ENCODE results near the gene SLC6A11.

Gene SLC6A11

GRCh38 chr3:10806006-10806405 is 10.0 kb upstream of the SLC6A11 start:
- TF ChIP-seq CTCF (IDR thresholded peaks at IDR 0.05; ENCODE audit: control insufficient read depth, insufficient read depth, low read depth, low read length, missing control alignments), result no peak
- DNase-seq (ENCODE audit: low read depth), result no peak
- no peak overlapping the region for H3K4me3 ChIP-seq (ENCODE audit: control insufficient read depth, low read depth, low read length)

- H3K4me3 ChIP-seq (ENCODE audit: control insufficient read depth, low read depth, low read length), result no peak overlapping the region
- no peak for TF ChIP-seq CTCF (IDR thresholded peaks at IDR 0.05; ENCODE audit: control insufficient read depth, insufficient read depth, low read depth, low read length, missing control alignments)
- DNase-seq (ENCODE audit: low read depth), result no peak
Observed at GRCh38 chr3:10808130-10808735, 7.8 kb upstream of the SLC6A11 start.

DNA sequence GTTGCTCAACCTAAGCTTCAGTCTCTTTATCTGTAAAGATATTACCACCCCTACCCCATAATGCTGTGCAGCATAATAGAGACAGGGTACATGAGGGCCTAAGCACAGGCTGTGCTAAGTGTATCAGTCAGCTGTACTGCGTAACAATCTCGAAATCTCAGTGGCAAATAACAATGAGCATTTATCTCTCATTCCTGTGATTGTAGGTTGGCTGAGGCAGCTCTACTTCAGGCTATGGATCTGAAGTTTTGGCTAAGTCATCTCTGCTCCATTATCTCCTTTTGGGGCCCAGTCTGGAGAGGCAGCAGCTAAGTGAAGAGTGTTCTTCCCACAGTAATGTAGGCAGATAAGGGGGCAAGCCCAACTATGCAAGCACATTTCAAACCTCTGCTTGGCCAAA is 7.1 kb upstream of the SLC6A11 start:
- TF ChIP-seq CTCF (IDR thresholded peaks at IDR 0.05; ENCODE audit: control insufficient read depth, insufficient read depth, low read depth, low read length, missing control alignments), result no peak
- H3K4me3 ChIP-seq (ENCODE audit: control insufficient read depth, low read depth, low read length), result no peak overlapping the region
- no peak for DNase-seq (ENCODE audit: low read depth)

DNA sequence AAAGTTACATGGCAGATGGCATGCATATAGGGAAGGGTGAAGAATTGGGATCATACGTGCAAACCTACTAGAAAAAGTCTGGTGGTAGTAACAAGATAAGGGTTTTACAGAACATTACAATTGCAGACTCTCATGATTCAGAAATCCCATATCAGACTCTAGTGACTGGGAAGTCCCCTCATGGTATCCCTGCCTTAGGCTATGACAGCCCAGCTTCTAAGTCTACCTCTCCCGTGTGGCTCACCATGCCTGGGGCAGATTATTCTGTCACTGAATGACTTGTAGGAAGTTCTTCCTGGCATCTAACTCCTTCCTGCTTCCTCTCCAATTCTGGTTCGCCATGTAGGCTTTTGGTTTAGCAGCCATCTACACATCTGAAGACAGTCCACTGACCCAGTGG is 5.7 kb upstream of the SLC6A11 start:
- H3K4me3 ChIP-seq (ENCODE audit: control insufficient read depth, low read depth, low read length), result no peak overlapping the region
- TF ChIP-seq CTCF (IDR thresholded peaks at IDR 0.05; ENCODE audit: control insufficient read depth, insufficient read depth, low read depth, low read length, missing control alignments), result no peak
- DNase-seq (ENCODE audit: low read depth), result no peak

GRCh38 chr3:10813425-10813824 is 2.6 kb upstream of the SLC6A11 start:
- DNase-seq (ENCODE audit: low read depth), result no peak
- TF ChIP-seq CTCF (IDR thresholded peaks at IDR 0.05; ENCODE audit: control insufficient read depth, insufficient read depth, low read depth, low read length, missing control alignments), result no peak
- no peak overlapping the region for H3K4me3 ChIP-seq (ENCODE audit: control insufficient read depth, low read depth, low read length)

DNA sequence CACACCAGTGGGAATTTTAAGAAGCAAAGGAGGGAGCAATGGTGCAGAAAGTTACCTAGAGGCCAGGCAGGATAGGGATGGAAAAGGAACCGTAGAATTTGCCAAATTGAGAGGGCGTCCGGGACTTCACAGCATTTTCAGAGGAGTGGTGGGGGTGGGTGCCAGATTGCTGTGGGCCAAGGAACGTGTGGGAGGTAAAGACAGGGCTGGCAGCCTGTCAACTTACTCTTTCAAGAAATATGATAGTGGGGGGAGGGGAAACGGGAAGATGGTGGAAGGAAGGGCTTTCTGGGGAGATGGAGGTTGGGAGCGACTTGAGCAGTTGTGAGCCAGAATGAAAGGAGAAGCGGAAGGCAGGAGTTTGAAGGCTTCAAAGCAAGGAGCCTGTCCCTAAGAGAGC is 1.4 kb upstream of the SLC6A11 start:
- no peak overlapping the region for H3K4me3 ChIP-seq (ENCODE audit: control insufficient read depth, low read depth, low read length)
- TF ChIP-seq CTCF (IDR thresholded peaks at IDR 0.05; ENCODE audit: control insufficient read depth, insufficient read depth, low read depth, low read length, missing control alignments), result no peak
- no peak for DNase-seq (ENCODE audit: low read depth)

DNA sequence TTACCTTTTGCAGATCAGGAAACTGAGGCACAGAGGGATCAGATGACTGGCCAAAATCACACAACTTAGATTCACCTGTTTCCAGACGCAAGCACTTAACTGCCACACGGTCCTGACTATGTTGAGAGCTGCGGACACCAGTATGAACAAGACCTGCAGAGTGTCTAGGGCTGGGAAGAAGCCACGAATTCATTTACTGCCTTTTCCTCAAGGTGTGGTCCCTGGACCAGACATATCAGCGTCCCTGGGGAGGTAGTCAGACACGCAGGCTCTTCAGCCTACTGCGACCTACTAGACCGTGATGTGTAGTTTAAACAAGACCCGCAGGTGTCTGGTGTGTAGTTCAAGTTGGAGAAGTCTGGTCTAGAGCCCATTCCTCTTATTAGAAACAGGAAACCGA is 541 bp upstream of the SLC6A11 start:
- no peak for TF ChIP-seq CTCF (IDR thresholded peaks at IDR 0.05; ENCODE audit: control insufficient read depth, insufficient read depth, low read depth, low read length, missing control alignments)
- H3K4me3 ChIP-seq (ENCODE audit: control insufficient read depth, low read depth, low read length), result no peak overlapping the region
- no peak for DNase-seq (ENCODE audit: low read depth)

All from AG09309 (cell line).